ENCODE measurements around the gene SH3BP5.

SH3BP5 gene

DNA sequence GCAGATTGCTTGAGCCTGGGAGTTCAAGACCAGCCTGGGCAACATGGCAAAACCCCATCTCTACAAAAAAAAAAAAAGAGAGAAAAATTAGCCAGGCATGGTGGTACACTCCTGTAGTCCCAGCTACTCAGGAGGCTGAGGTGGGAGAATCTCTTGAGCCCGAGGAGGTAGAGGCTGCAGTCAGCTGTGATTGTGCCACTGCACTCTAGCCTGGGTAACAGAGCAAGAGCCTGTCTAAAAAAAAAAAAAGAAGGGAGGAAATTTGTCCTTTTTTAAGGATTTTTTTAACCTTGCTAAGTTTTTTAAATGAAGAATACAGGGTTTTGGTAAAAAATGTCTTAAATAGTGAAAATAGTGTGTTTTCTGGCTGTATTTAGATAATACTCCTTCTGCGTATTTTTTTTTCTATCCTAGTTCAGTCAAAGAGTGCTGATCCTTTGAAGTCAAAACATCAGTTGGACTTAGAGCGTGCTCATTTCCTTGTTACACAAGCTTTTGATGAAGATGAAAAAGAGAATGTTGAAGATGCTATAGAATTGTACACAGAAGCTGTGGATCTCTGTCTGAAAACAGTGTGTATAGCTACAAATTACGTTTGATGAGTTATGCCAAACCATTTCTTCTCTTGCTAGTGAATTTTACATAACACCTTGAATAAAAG lies 115.2 kb downstream of the SH3BP5 start:
- TF ChIP-seq, protein P1, sequence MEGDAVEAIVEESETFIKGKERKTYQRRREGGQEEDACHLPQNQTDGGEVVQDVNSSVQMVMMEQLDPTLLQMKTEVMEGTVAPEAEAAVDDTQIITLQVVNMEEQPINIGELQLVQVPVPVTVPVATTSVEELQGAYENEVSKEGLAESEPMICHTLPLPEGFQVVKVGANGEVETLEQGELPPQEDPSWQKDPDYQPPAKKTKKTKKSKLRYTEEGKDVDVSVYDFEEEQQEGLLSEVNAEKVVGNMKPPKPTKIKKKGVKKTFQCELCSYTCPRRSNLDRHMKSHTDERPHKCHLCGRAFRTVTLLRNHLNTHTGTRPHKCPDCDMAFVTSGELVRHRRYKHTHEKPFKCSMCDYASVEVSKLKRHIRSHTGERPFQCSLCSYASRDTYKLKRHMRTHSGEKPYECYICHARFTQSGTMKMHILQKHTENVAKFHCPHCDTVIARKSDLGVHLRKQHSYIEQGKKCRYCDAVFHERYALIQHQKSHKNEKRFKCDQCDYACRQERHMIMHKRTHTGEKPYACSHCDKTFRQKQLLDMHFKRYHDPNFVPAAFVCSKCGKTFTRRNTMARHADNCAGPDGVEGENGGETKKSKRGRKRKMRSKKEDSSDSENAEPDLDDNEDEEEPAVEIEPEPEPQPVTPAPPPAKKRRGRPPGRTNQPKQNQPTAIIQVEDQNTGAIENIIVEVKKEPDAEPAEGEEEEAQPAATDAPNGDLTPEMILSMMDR (conservative IDR thresholded peaks at IDR 0.05; ENCODE audit: low read depth), result no peak
- POLR2A ChIA-PET (ENCODE audit: low non-redundant PET), result no interaction called here
- H3K27ac ChIP-seq, result no peak overlapping the region
- DNase-seq (ENCODE audit: low spot score), result no peak
- CTCF ChIA-PET, result no interaction called here

DNA sequence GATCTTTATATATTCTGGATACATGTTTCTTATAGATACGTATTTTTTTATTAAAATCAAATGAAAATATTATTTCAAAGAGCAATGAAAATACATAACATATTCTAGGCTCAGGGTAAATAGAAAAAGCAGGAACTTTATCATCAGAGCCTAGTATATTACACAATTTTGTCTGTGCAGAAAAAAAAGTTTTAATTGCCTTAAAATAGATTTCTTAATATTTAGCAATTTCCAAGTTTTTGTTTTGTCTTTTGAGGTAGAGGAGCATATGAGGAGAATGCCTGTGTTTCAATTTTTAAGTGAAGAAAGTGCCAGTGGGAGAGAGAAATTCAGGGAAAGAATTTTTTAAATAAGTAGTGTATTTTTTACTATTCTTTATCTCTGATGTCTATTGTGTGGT lies 115.9 kb downstream of the SH3BP5 start:
- TF ChIP-seq, protein P1 (conservative IDR thresholded peaks at IDR 0.05; ENCODE audit: low read depth), result no peak
- no peak overlapping the region for H3K27ac ChIP-seq
- POLR2A ChIA-PET (ENCODE audit: low non-redundant PET), result no interaction called here
- CTCF ChIA-PET, result interaction anchor here (0.6 to 0.9 kb wide), 2 partner anchors 107 to 331 kb away, joined by 3 to 4 read pairs; no protein-coding TSS in a partner anchor
- no peak for DNase-seq (ENCODE audit: low spot score)

DNA sequence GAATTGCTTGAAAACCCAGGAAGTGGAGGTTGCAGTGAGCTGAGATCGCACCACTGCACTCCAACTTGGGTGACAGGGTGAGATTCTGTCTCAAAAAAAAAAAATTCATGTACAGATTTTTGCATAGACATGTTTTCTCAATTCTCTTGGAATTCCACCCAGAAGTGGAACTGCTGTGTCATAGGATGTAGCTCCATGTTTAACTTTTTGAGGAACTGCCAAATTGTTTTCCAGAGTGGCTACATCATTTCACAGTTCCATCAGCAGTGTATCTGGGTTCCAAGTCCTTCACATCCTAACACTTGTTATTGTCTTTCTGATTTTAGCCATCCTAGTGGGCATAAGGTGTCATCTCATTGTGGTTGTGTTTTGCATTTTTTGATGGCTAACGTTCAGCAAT lies 116.4 kb downstream of the SH3BP5 start:
- ChIA-PET CTCF (interaction anchor here (0.6 to 0.9 kb wide), 2 partner anchors 107 to 332 kb away, joined by 3 to 4 read pairs; no protein-coding TSS in a partner anchor), POLR2A (ENCODE audit: low non-redundant PET) (no interaction called here)
- no peak overlapping the region for H3K27ac ChIP-seq
- TF ChIP-seq, protein P1 (conservative IDR thresholded peaks at IDR 0.05; ENCODE audit: low read depth), result no peak
- no peak for DNase-seq (ENCODE audit: low spot score)

DNA sequence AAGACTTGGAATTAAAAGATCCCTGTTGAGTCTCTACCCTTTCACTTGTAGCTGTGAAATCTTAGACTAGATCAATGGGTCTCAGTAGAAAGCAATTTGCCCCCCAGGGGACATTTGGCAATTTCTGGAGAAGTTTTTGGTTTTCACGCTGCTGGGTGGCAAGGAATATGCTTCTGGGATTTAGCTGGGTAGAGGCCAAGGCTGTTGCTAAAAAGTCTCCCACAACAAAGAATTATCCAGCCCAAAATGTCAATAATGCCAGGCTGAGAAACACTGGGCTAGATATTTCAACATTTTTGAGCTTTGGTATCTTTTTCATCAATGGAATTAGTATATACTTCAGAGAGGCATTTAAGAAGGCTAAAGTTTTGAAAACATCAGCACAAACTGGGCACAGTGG lies 117.6 kb downstream of the SH3BP5 start:
- H3K27ac ChIP-seq, result no peak overlapping the region
- TF ChIP-seq, protein P1 (conservative IDR thresholded peaks at IDR 0.05; ENCODE audit: low read depth), result no peak
- ChIA-PET POLR2A (ENCODE audit: low non-redundant PET) (no interaction called here), CTCF (no interaction called here)
- DNase-seq (ENCODE audit: low spot score), result no peak

DNA sequence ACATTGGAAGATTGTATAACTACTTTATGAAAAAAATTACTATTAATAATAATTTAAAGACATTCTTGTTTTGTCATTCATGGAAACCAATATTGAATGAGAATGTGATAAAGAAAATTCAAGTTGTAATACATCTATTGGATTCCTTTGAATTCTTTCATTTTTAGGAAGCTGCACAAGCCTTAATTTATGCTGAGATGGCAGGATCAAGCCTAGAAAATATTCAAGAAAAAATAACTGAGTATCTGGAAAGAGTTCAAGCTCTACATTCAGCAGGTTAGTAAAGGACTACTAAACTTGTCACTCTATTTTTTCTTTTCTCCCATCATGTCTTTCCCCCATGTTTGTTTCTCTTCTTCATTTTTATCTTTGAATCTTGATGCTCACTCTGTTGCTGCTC lies 120.4 kb downstream of the SH3BP5 start:
- ChIA-PET CTCF (no interaction called here), POLR2A (ENCODE audit: low non-redundant PET) (no interaction called here)
- no peak overlapping the region for H3K27ac ChIP-seq
- TF ChIP-seq, protein P1 (conservative IDR thresholded peaks at IDR 0.05; ENCODE audit: low read depth), result no peak
- no peak for DNase-seq (ENCODE audit: low spot score)

DNA sequence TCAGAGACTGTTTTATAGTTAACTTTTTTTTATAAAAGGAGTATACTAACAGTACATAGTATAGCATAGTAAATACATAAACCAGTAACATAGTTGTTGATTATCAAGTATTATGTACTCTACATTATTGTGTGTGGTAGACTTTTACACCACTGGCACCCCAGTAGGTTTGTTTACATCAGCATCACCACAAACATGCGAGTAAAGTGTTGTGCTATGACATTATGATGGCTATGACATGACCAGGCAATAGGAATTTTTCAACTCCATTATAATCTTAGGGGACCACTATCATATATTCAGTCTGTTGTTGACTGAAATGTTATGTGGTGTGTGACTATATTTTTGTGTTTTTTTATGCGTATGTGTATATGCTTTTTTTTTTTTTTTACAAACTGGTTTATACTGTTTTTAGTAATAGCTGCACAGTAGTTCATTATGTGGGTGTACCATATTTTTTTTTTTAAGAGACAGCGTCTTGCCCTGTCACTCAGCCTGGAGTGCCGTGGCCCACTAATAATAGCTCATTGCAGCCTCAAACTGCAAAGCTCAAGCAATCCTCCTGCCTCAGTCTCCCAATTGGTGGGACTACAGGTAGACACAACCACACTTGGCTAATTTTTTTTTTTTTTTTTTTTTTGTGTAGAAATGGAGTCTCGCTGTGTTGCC lies 124.4 kb downstream of the SH3BP5 start:
- H3K27ac ChIP-seq, result no peak overlapping the region
- ChIA-PET CTCF (no interaction called here), POLR2A (ENCODE audit: low non-redundant PET) (interaction anchor here (0.7 kb wide), 1 partner anchor 1695 kb away, joined by 3 read pairs; no protein-coding TSS in a partner anchor)
- TF ChIP-seq, protein P1 (conservative IDR thresholded peaks at IDR 0.05; ENCODE audit: low read depth), result no peak
- DNase-seq (ENCODE audit: low spot score), result no peak
